Pancreas (tissue), 10 donors: ENCODE measurements around the gene ACTR10. TPM values are rescaled to one million over a fixed set of nuclear protein-coding genes. Genes with fewer than 3 reads are reported as not detected.
"Not testable (repeated sequence)": the region's sequence is repeated elsewhere in the genome, so short reads cannot be mapped to it uniquely, and the experiment has no call there.

Source experiments
- ATAC-seq, 4 donors: fragments of 200-7000 bp; cut with Tn5 transposase; one replicate each; pipeline versions ENCODE4 v1.8.0 to v1.9.1; 2020; ENCODE audit warnings: mild to moderate bottlenecking in 4 of 4, moderate library complexity in 4 of 4
- DNase-seq, 6 donors: peaks; one replicate each; pipeline ENCODE4 v3.0.0-alpha.2; 2020
- FAIRE-seq: peaks from 2 replicates; lab custom pipeline; 2012; peaks lifted over from hg19 to GRCh38; lab: Jason Lieb, UNC
- H3K27ac ChIP-seq, 4 donors: fragments of 200-600 bp; sonication (generic); 1 replicate in 3 of 4; 2 replicates in 1 of 4; pipeline versions ENCODE4 v1.5.0 to v1.8.0; 2020
- H3K27me3 ChIP-seq, 4 donors: fragments of 200-600 bp; one replicate each; pipeline ENCODE4 v1.8.0; 2021
- H3K36me3 ChIP-seq, 3 donors: fragments of 200-600 bp; sonication (generic) in 1 of 3; one replicate each; pipeline versions ENCODE4 v1.5.0 to v1.8.0; 2020 to 2021
- H3K4me1 ChIP-seq, 3 donors: fragments of 200-600 bp; one replicate each; pipeline ENCODE4 v1.8.0; 2021
- H3K4me3 ChIP-seq, 4 donors: fragments of 200-600 bp; sonication (generic) in 2 of 4; one replicate each; pipeline versions ENCODE4 v1.5.0 to v1.8.0; 2020 to 2021
- H3K9me3 ChIP-seq, 4 donors: fragments of 200-600 bp; one replicate each; pipeline ENCODE4 v1.8.0; 2021
- CTCF ChIP-seq, 4 donors: fragments of 200-600 bp; sonication (generic) in 3 of 4; IDR thresholded peaks; one replicate each; pipeline versions ENCODE4 v1.5.0 to v1.8.0; 2021; ENCODE audit warnings: antibody characterized with exemption in 4 of 4
- WGBS, 2 donors: extraction: QIAGEN DNeasy Blood & Tissue Kit; methylation state at CpG; one replicate each; pipeline ENCODE4 v1.1.7; 2013; 5-methylcytosine and 5-hydroxymethylcytosine counted together
- intact Hi-C, 3 donors: fragments of 100-400 bp; cut with DNase I; formaldehyde crosslinking; loops; one replicate each; pipeline versions ENCODE4 v1.11.1 to v1.14.2; 2022
- polyA plus RNA-seq, 2 donors: library from polyadenylated mRNA; stranded (reverse); fragments of 200-250 nt; gene quantifications; one replicate each; pipeline ENCODE4 v1.2.3, GENCODE V29; 2013
- total RNA-seq, 6 donors: library from RNA; stranded (reverse); fragmentation: NEBNext Ultra II Directional in 4 of 6; extraction: Animal tissue kit (Norgen Biotek cat#: 25700) in 4 of 6; gene quantifications; one replicate each; pipeline versions ENCODE4 v1.2.1 to v1.2.4, GENCODE V29; 2021 to 2023
- donor health status: healthy with polysubstance abuse.
- donor health status: DM: no; HTN: no; CAD: no; lungs with moderate emphysema.
- donor health status: DM: no; HTN: no; CAD: no.
- donor health status: control.
- donor health status: control.
- donor health status: Bipolar disorder and iron deficiency.
- donor health status: DM: yes; HTN: yes; CAD: no.
- donor health status: DM: no; HTN: no; CAD: no.
- donor health status: DM: no; HTN: no; CAD: no.
- donor health status: DM: yes; HTN: yes; CAD: no.

ACTR10 gene
- total and polyA plus RNA-seq, 8 donors = 19.7 to 58.9 (median 23.2) TPM

- peaks cover 0 to 27% (median 4%) of the 10 kb centered on the region in 3 donors for H3K36me3 ChIP-seq
- no peak for TF ChIP-seq CTCF (IDR thresholded peaks at IDR 0.05)
- no peaks in the 10 kb centered on the region for H3K9me3 ChIP-seq
- DNase-seq = no peak
- no peak for ATAC-seq
- intact Hi-C loops = loop anchor here in 1 of 3 donors (10.0 kb wide), 1 partner anchor 45 kb away; the partner anchor contains the start of gene ARID4A
- FAIRE-seq = no peak
- WGBS, 2 donors = 93 to 96% methylated on average over 8 of the region's 8 CpGs
- H3K4me1 ChIP-seq = peaks cover 14 to 26% (median 22%) of the 10 kb centered on the region in 3 donors
- H3K4me3 ChIP-seq = no peak overlapping the region
- H3K27ac ChIP-seq = no peak overlapping the region
- no peaks in the 10 kb centered on the region for H3K27me3 ChIP-seq
Observed at GRCh38 chr14:58249611-58250010, 49.7 kb downstream of the ACTR10 start.

DNA sequence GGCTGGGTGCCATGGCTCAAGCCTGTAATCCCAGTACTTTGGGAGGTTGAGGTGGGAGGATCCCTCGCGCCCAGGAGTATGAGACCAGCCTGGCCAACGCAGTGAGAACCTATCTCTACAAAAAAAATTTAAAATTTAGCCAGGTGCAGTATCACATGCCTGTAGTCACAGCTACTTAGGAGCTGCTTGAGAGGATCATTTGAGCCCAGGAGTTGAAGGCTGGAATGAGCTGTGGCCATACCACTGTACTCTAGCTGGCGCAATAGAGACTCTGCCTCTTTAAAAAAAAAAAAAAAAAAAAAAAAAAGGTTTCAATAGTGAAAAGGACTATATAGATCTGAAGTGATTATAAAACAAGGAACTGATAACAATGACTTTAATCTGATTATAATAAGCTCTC is 58.2 kb downstream of the ACTR10 start:
- peaks cover 0 to 42% (median 5%) of the 10 kb centered on the region in 3 donors for H3K36me3 ChIP-seq
- DNase-seq = no peak
- no peaks in the 10 kb centered on the region for H3K9me3 ChIP-seq

DNA sequence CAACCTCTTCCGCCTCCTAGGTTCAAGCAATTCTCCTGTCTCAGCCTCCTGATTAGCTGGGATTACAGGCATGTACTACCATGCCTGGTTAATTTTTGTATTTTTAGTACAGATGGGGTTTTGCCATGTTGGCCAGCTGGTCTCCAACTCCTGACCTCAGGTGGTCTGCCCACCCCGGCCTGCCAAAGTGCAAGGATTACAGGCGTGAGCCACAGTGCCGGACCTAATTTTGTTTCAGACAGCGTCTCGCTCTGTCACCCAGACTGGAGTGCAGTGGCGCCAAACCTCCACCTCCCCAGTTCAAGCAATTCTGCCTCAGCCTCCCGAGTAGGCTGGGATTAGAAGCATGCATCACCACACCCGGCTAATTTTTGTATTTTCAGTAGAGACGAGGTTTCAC is 62.1 kb downstream of the ACTR10 start:
- intact Hi-C loops = not testable (repeated sequence)

More for the DNA sequence above, 58.2 kb downstream of the ACTR10 start:
- Histone ChIP-seq H3K27me3 (no peaks in the 10 kb centered on the region), H3K27ac (no peak overlapping the region), H3K4me3 (no peak overlapping the region), H3K4me1 (no peaks in the 10 kb centered on the region)
- FAIRE-seq (no peak), ATAC-seq (peak in 1 of 4 donors; percentile 31)
- TF ChIP-seq CTCF (IDR thresholded peaks at IDR 0.05) = no peak
- intact Hi-C loops = no loop called here
- WGBS, 2 donors = 97 to 98% methylated on average over 4 of the region's 4 CpGs

GRCh38 chr14:58265401-58265800 is 65.5 kb downstream of the ACTR10 start:
- Histone ChIP-seq H3K27me3 (no peaks in the 10 kb centered on the region), H3K36me3 (peaks cover 2 to 61% (median 10%) of the 10 kb centered on the region in 3 donors), H3K4me1 (no peaks in the 10 kb centered on the region), H3K9me3 (no peaks in the 10 kb centered on the region), H3K27ac (no peak overlapping the region), H3K4me3 (no peak overlapping the region)
- FAIRE-seq = no peak
- no peak for DNase-seq
- TF ChIP-seq CTCF (IDR thresholded peaks at IDR 0.05) = no peak
- intact Hi-C loops = no loop called here
- no peak for ATAC-seq

More for the DNA sequence above, 62.1 kb downstream of the ACTR10 start:
- H3K9me3 ChIP-seq, ATAC-seq, H3K4me1 ChIP-seq, FAIRE-seq, H3K27me3 ChIP-seq, H3K27ac ChIP-seq, H3K4me3 ChIP-seq, DNase-seq: not testable (repeated sequence)
- H3K36me3 ChIP-seq = peaks cover 2 to 60% (median 5%) of the 10 kb centered on the region in 3 donors
- 96 to 97% methylated on average over 10 of the region's 10 CpGs for WGBS, 2 donors

DNA sequence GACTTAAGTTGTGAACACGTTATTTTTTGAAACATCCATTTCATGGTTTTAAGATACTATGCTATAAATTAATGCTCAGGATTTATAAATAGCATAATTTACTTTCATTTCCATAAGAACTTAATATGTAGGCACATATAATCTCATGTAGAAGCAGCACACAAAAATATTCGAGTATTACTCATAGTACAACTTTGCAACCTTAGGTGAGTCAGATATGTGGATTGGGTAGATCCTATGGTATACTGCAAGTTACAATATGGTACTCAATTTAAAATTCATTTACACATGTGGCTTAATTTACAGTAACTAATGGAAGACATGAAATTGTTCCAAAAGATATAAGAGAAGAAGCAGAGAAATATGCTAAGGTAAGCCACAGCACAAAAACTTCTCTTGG is 70.7 kb downstream of the ACTR10 start:
- ATAC-seq (no peak), FAIRE-seq (no peak), DNase-seq (no peak)
- Histone ChIP-seq H3K9me3 (no peaks in the 10 kb centered on the region), H3K4me1 (peaks cover 8 to 18% (median 17%) of the 10 kb centered on the region in 3 donors), H3K27ac (no peak overlapping the region), H3K4me3 (no peak overlapping the region), H3K36me3 (peaks cover 2 to 36% (median 10%) of the 10 kb centered on the region in 3 donors), H3K27me3 (no peaks in the 10 kb centered on the region)
- intact Hi-C loops = no loop called here
- 53 to 61% methylated on average over 2 of the region's 2 CpGs for WGBS, 2 donors
- no peak for TF ChIP-seq CTCF (IDR thresholded peaks at IDR 0.05)
